MM.1S (cell line): ENCODE results near the gene FES.
"Not testable (repeated sequence)": the region's sequence is repeated elsewhere in the genome, so short reads cannot be mapped to it uniquely, and the experiment has no call there.

Experiments
- DNase-seq: peaks from one replicate; pipeline ENCODE4 v3.0.0-alpha.2; 2015
- H2AFZ ChIP-seq: fragments of 300-600 bp; sonication (generic); 2 replicates; pipeline ENCODE4 v1.6.0; 2016; ENCODE audit warnings: antibody characterized with exemption, low read length
- H3F3A ChIP-seq: fragments of 300-600 bp; sonication (generic); 2 replicates; pipeline ENCODE4 v1.6.1; 2016; ENCODE audit warnings: mild to moderate bottlenecking, antibody characterized with exemption, low read length, moderate library complexity, mixed read lengths; ENCODE audit not compliant: insufficient read depth
- H3K27ac ChIP-seq: fragments of 300-600 bp; sonication (generic); 2 replicates; pipeline ENCODE4 v1.5.1; 2016; ENCODE audit warnings: mild to moderate bottlenecking, low read length
- H3K27me3 ChIP-seq: fragments of 300-600 bp; sonication (generic); replicated peaks from 2 replicates; pipeline ENCODE4 v1.6.0; 2016; ENCODE audit warnings: low read length; ENCODE audit not compliant: insufficient read depth
- H3K36me3 ChIP-seq: fragments of 300-600 bp; sonication (generic); replicated peaks from 2 replicates; pipeline ENCODE4 v1.6.1; 2016; ENCODE audit warnings: mild to moderate bottlenecking, low read length, mixed read lengths; ENCODE audit not compliant: insufficient read depth
- H3K4me1 ChIP-seq: fragments of 300-600 bp; sonication (generic); 2 replicates; pipeline ENCODE4 v1.6.1; 2016; ENCODE audit warnings: low read length, mixed read lengths
- H3K4me2 ChIP-seq: fragments of 300-600 bp; sonication (generic); 2 replicates; pipeline ENCODE4 v1.6.0; 2016; ENCODE audit warnings: low read depth, low read length
- H3K4me3 ChIP-seq: fragments of 300-600 bp; sonication (generic); 2 replicates; pipeline ENCODE4 v1.5.1; 2016; ENCODE audit warnings: low read length, mixed read lengths
- H3K79me2 ChIP-seq: fragments of 300-600 bp; sonication (generic); 2 replicates; pipeline ENCODE4 v1.6.1; 2016; ENCODE audit warnings: mixed run types, low read length, mixed read lengths
- H3K9ac ChIP-seq: fragments of 300-600 bp; sonication (generic); 2 replicates; pipeline ENCODE4 v1.6.1; 2016; ENCODE audit warnings: low read length, mixed read lengths
- H3K9me2 ChIP-seq: fragments of 300-600 bp; sonication (generic); replicated peaks from 2 replicates; pipeline ENCODE4 v1.6.1; 2016; ENCODE audit warnings: mild to moderate bottlenecking, low read length, mixed read lengths; ENCODE audit not compliant: insufficient read depth
- H3K9me3 ChIP-seq: fragments of 300-600 bp; sonication (generic); replicated peaks from 2 replicates; pipeline ENCODE4 v1.6.1; 2016; ENCODE audit warnings: mild to moderate bottlenecking, low read length, mixed read lengths; ENCODE audit not compliant: insufficient read depth
- H4K20me1 ChIP-seq: fragments of 300-600 bp; sonication (generic); 2 replicates; pipeline ENCODE4 v1.6.1; 2016; ENCODE audit warnings: mild to moderate bottlenecking, low read length, moderate library complexity, mixed read lengths; ENCODE audit not compliant: insufficient read depth
- CTCF ChIP-seq: fragments of 300-600 bp; sonication (generic); IDR thresholded peaks from 2 replicates; pipeline ENCODE4 v1.5.1; 2016; ENCODE audit warnings: antibody characterized with exemption, low read length, mixed read lengths
- EZH2 ChIP-seq: fragments of 300-600 bp; sonication (generic); optimal IDR thresholded peaks from 2 replicates; pipeline ENCODE3; 2017; ENCODE audit warnings: low read depth, mild to moderate bottlenecking, antibody characterized with exemption, low read length, mixed read lengths
- EZH2phosphoT487 ChIP-seq: fragments of 300-600 bp; sonication (generic); IDR thresholded peaks from 2 replicates; pipeline ENCODE4 v1.6.1; 2018; ENCODE audit warnings: antibody characterized with exemption, low read length

FES gene

GRCh38 chr15:90918835-90919234, 34.5 kb downstream of the FES start:
- TF ChIP-seq EZH2 (no peak), EZH2phosphoT487 (no peak), CTCF (no peak)
- no peaks in the 10 kb centered on the region for H3K79me2 ChIP-seq
- H3K27me3 ChIP-seq: no peaks in the 10 kb centered on the region
- DNase-seq: no peak
- H3K9ac ChIP-seq: no peak overlapping the region
- peaks cover 3% of the 10 kb centered on the region; the same call in 1 of the 2 replicates for H3K36me3 ChIP-seq
- no peak overlapping the region for H3K27ac ChIP-seq
- no peak overlapping the region for H3K4me3 ChIP-seq
- no peaks in the 10 kb centered on the region for H4K20me1 ChIP-seq
- no peak overlapping the region for H2AFZ ChIP-seq
- H3K9me3 ChIP-seq: no peaks in the 10 kb centered on the region
- no peaks in the 10 kb centered on the region for H3F3A ChIP-seq
- H3K4me1 ChIP-seq: no peaks in the 10 kb centered on the region
- H3K9me2 ChIP-seq: no peaks in the 10 kb centered on the region
- H3K4me2 ChIP-seq: no peak overlapping the region

- no peaks in the 10 kb centered on the region for H3K36me3 ChIP-seq
- H3K4me3 ChIP-seq: no peak overlapping the region
- H2AFZ ChIP-seq: no peak overlapping the region
- H4K20me1 ChIP-seq: no peaks in the 10 kb centered on the region
- H3K9ac ChIP-seq: no peak overlapping the region
- no peak for TF ChIP-seq EZH2phosphoT487
- TF ChIP-seq CTCF: no peak
- no peak for TF ChIP-seq EZH2
- H3K27ac ChIP-seq: no peak overlapping the region
- H3K27me3 ChIP-seq: no peaks in the 10 kb centered on the region
- H3K79me2 ChIP-seq: no peaks in the 10 kb centered on the region
- H3K4me2 ChIP-seq: no peak overlapping the region
- H3F3A ChIP-seq: no peaks in the 10 kb centered on the region
- no peaks in the 10 kb centered on the region for H3K4me1 ChIP-seq
- H3K9me2 ChIP-seq: no peaks in the 10 kb centered on the region
- no peak for DNase-seq
- no peaks in the 10 kb centered on the region for H3K9me3 ChIP-seq
Observed at GRCh38 chr15:90921887-90922286, 37.6 kb downstream of the FES start.

- not testable (repeated sequence) for H3K27ac ChIP-seq, H3K79me2 ChIP-seq, H3K27me3 ChIP-seq, H3K9me3 ChIP-seq, H3K4me3 ChIP-seq, H3K4me1 ChIP-seq, H3K36me3 ChIP-seq, H3K9me2 ChIP-seq, H3F3A ChIP-seq, H2AFZ ChIP-seq, H3K4me2 ChIP-seq, H3K9ac ChIP-seq, H4K20me1 ChIP-seq
- DNase-seq: peak; percentile 19
Observed at GRCh38 chr15:90922712-90923322, 38.5 kb downstream of the FES start.

- DNase-seq: no peak
- Histone ChIP-seq H4K20me1 (no peaks in the 10 kb centered on the region), H3K4me2 (no peak overlapping the region), H3K27me3 (no peaks in the 10 kb centered on the region), H3K36me3 (no peaks in the 10 kb centered on the region), H2AFZ (no peak overlapping the region), H3K9me3 (no peaks in the 10 kb centered on the region), H3F3A (peaks cover 6% of the 10 kb centered on the region), H3K9ac (no peak overlapping the region), H3K27ac (no peak overlapping the region), H3K4me1 (peaks cover 4% of the 10 kb centered on the region; the same call in 1 of the 2 replicates), H3K9me2 (no peaks in the 10 kb centered on the region), H3K79me2 (peaks cover 6% of the 10 kb centered on the region), H3K4me3 (no peak overlapping the region)
- TF ChIP-seq CTCF (no peak), EZH2 (no peak), EZH2phosphoT487 (no peak)
Observed at GRCh38 chr15:90924375-90924774, 40.1 kb downstream of the FES start.

GRCh38 chr15:90926766-90927165, 42.5 kb downstream of the FES start:
- not testable (repeated sequence) for H2AFZ ChIP-seq, H3K9me3 ChIP-seq, H3K27ac ChIP-seq, H3K9me2 ChIP-seq, H3K9ac ChIP-seq, H3K4me3 ChIP-seq, H3K27me3 ChIP-seq, H3K4me2 ChIP-seq, H4K20me1 ChIP-seq, DNase-seq, H3K36me3 ChIP-seq, H3K4me1 ChIP-seq
- Histone ChIP-seq H3F3A (peaks cover 29% of the 10 kb centered on the region), H3K79me2 (peaks cover 11% of the 10 kb centered on the region)

GRCh38 chr15:90928106-90928505, 43.8 kb downstream of the FES start:
- H3K27me3 ChIP-seq, H3K9me2 ChIP-seq, H3K27ac ChIP-seq, H3K9ac ChIP-seq, H3K4me2 ChIP-seq, H3K36me3 ChIP-seq, H4K20me1 ChIP-seq, H3K9me3 ChIP-seq, DNase-seq, H2AFZ ChIP-seq, H3K4me3 ChIP-seq: not testable (repeated sequence)
- H3K4me1 ChIP-seq: peaks cover 16% of the 10 kb centered on the region
- peaks cover 11% of the 10 kb centered on the region for H3K79me2 ChIP-seq
- H3F3A ChIP-seq: peaks cover 33% of the 10 kb centered on the region
